HepG2 (cell line): ENCODE measurements around the gene TOR4A. TPM values are rescaled to one million over a fixed set of nuclear protein-coding genes. Genes with fewer than 3 reads are reported as not detected.

Source experiments
- ATF7 ChIP-seq, 2 experiments: fragments of 450-650 bp in 1 of 2; sonication (generic) in 1 of 2; formaldehyde crosslinking in 1 of 2; IDR thresholded peaks; 2 replicates each; pipeline versions ENCODE4 v1.4.0 to v1.6.1; 2016 to 2020; ENCODE audit warnings: antibody characterized with exemption in 1 of 2, mild to moderate bottlenecking in 1 of 2, missing genetic modification reagents in 1 of 2
- CBFB ChIP-seq: sonication (generic); formaldehyde crosslinking; IDR thresholded peaks from 2 replicates; pipeline ENCODE4 v1.4.0; 2020; ENCODE audit warnings: missing genetic modification reagents
- ELF4 ChIP-seq: sonication (generic); formaldehyde crosslinking; IDR thresholded peaks from 2 replicates; pipeline ENCODE4 v1.5.0; 2020; ENCODE audit warnings: missing genetic modification reagents, mild to moderate bottlenecking, moderate library complexity, borderline replicate concordance
- EP300 ChIP-seq, 3 experiments: sonication (generic) in 1 of 3; formaldehyde crosslinking in 1 of 3; IDR thresholded peaks; 2 replicates each; pipeline versions ENCODE4 v1.5.1 to v1.6.1; 2011 to 2020; ENCODE audit warnings: low read depth in 2 of 3, low read length in 2 of 3, borderline replicate concordance in 1 of 3, improper control_type of control experiment in 1 of 3, mild to moderate bottlenecking in 1 of 3, missing genetic modification reagents in 1 of 3, moderate library complexity in 1 of 3
- HDAC6 ChIP-seq: fragments of 200-600 bp; sonication (generic); IDR thresholded peaks from 2 replicates; pipeline ENCODE4 v1.7.0; 2017; ENCODE audit warnings: mild to moderate bottlenecking, antibody characterized with exemption, low read length, low read depth
- JUN ChIP-seq: sonication (generic); formaldehyde crosslinking; IDR thresholded peaks from 2 replicates; pipeline ENCODE4 v1.4.0; 2020; ENCODE audit warnings: mild to moderate bottlenecking, missing genetic modification reagents
- KAT7 ChIP-seq: IDR thresholded peaks from 2 replicates; pipeline ENCODE4 v1.6.1; 2018; ENCODE audit warnings: borderline replicate concordance, missing compliant biosample characterization
- KDM4B ChIP-seq: sonication (generic); formaldehyde crosslinking; IDR thresholded peaks from 2 replicates; pipeline ENCODE4 v1.4.0; 2020; ENCODE audit warnings: missing genetic modification reagents
- KLF12 ChIP-seq: sonication (generic); formaldehyde crosslinking; IDR thresholded peaks from 2 replicates; pipeline ENCODE4 v1.4.0; 2020; ENCODE audit warnings: missing genetic modification reagents, borderline replicate concordance
- KLF13 ChIP-seq: sonication (generic); formaldehyde crosslinking; IDR thresholded peaks from 2 replicates; pipeline ENCODE4 v1.4.0; 2020; ENCODE audit warnings: mild to moderate bottlenecking, missing genetic modification reagents
- MTA3 ChIP-seq: sonication (generic); formaldehyde crosslinking; IDR thresholded peaks from 2 replicates; pipeline ENCODE4 v1.4.0; 2020; ENCODE audit warnings: missing genetic modification reagents
- MTF2 ChIP-seq: sonication (generic); formaldehyde crosslinking; IDR thresholded peaks from 2 replicates; pipeline ENCODE4 v1.5.0; 2020; ENCODE audit warnings: missing genetic modification reagents, borderline replicate concordance
- PLSCR1 ChIP-seq: sonication (generic); formaldehyde crosslinking; IDR thresholded peaks from 2 replicates; pipeline ENCODE4 v1.5.0; 2020; ENCODE audit warnings: missing genetic modification reagents, mild to moderate bottlenecking, borderline replicate concordance
- SIN3B ChIP-seq: fragments of 150-350 bp; IDR thresholded peaks from 2 replicates; pipeline ENCODE4 v1.6.1; 2014; ENCODE audit warnings: low read length
- SKI ChIP-seq: fragments of 450-650 bp; IDR thresholded peaks from one replicate; pipeline ENCODE4 v1.6.1; 2018; ENCODE audit warnings: mild to moderate bottlenecking; ENCODE audit not compliant: partially characterized antibody
- SRY ChIP-seq: sonication (generic); formaldehyde crosslinking; IDR thresholded peaks from 2 replicates; pipeline ENCODE4 v1.8.0; 2022; ENCODE audit warnings: mild to moderate bottlenecking, missing genetic modification reagents
- ZEB1 ChIP-seq: IDR thresholded peaks from 2 replicates; pipeline ENCODE4 v1.6.1; 2012; ENCODE audit warnings: mild to moderate bottlenecking, low read depth, inconsistent platforms; ENCODE audit not compliant: insufficient replicate concordance
- ZGPAT ChIP-seq: IDR thresholded peaks from 2 replicates; pipeline ENCODE4 v1.6.1; 2016; ENCODE audit warnings: mild to moderate bottlenecking
- ZNF260 ChIP-seq: sonication (generic); formaldehyde crosslinking; IDR thresholded peaks from 2 replicates; pipeline ENCODE4 v1.4.0; 2020; ENCODE audit warnings: missing genetic modification reagents, low read depth, mild to moderate bottlenecking, borderline replicate concordance
- ZNF292 ChIP-seq: sonication (generic); formaldehyde crosslinking; IDR thresholded peaks from 2 replicates; pipeline ENCODE4 v1.8.1; 2022; ENCODE audit warnings: mild to moderate bottlenecking, low read depth, missing genetic modification reagents, borderline replicate concordance
- ZNF577 ChIP-seq: sonication (generic); formaldehyde crosslinking; IDR thresholded peaks from 2 replicates; pipeline ENCODE4 v1.4.0; 2020; ENCODE audit warnings: mild to moderate bottlenecking, low read depth, missing genetic modification reagents, borderline replicate concordance
- ZNF660 ChIP-seq: sonication (generic); formaldehyde crosslinking; IDR thresholded peaks from 2 replicates; pipeline ENCODE4 v1.5.1; 2020; ENCODE audit warnings: mild to moderate bottlenecking, low read depth, missing genetic modification reagents, borderline replicate concordance
- polyA plus RNA-seq, 8 experiments: library from polyadenylated mRNA; depleted of rRNA in 3 of 8; stranded (reverse) in 7 of 8; unstranded in 1 of 8; fragments of >200 nt; fragmentation: Illumina TruSeq in 4 of 8; extraction: Trizol in 4 of 8; gene quantifications; 2 replicates each; pipeline versions ENCODE4 v1.2.1 to v1.2.3, GENCODE V29; 2011 to 2016; ENCODE audit warnings: low read depth in 4 of 8, missing spikeins in 1 of 8, mixed read lengths in 1 of 8; ENCODE audit not compliant: insufficient read depth in 1 of 8
- total RNA-seq, 5 experiments: library from RNA; depleted of rRNA; stranded (reverse); fragments of >200 nt; fragmentation: Illumina TruSeq; extraction: Trizol; gene quantifications; 2 replicates each; pipeline ENCODE4 v1.2.3, GENCODE V29; 2016; ENCODE audit warnings: low read depth in 1 of 5
- TF ChIP-seq, protein P1 (sequence below): IDR thresholded peaks from 2 replicates; pipeline ENCODE4 v1.4.0; 2020; ENCODE audit warnings: mild to moderate bottlenecking, missing genetic modification reagents

The TOR4A gene
- total and polyA plus RNA-seq, 2 of the 13 experiments (the other 11 are each of a cell fraction or from before 2014, with no cell fraction given): 11.1 to 14.2 TPM

DNA sequence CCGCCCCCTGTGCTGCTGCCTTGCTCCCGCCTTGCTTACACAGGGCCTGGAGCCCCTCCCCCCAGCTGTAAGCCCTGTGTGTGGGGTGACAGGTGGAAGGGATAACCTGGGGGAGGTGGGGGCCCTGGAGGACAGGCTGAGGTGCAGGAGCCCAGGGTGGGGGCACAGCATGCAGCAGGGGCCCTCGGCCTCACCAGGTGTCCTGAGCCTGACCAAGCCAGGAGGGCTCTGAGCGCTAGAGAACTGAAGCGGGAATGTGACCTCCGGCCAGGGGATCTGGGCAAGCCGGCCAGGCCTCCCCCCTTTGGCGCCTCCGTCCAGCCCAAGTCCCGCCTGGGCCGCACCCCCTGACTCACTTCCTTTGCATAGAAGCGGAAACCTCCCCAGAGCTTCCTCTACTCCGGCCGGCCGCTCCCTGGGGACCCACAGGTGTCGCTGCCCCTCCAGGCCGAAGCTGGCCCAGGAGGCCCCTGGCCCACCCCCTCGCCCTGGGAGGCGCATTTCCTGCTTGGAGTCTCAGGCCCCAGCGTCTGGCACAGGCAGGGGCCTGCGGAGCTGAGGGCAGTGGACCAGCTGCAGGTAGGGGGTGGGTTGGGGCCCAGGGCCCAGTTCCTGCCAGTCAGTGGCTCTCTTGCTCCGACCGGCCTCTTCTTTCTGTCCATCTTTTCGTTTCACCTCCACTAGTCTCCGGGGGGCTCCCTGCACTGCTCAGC is at the start of gene TOR4A (continued):
- TF ChIP-seq ZGPAT (peak; percentile 86), ZNF260 (CRISPR knock-in tag) (no peak), HDAC6 (no peak), ATF7 (IDR thresholded peaks at IDR 0.05) (no peak), ATF7 (CRISPR knock-in tag; IDR thresholded peaks at IDR 0.05) (no peak), ZEB1 (peak; percentile 73), SIN3B (no peak), SKI (peak; percentile 40), KLF13 (CRISPR knock-in tag) (0 out of 2 replicates have a peak, but pooled peaks have one; percentile 34), JUN (CRISPR knock-in tag) (no peak), ZNF577 (CRISPR knock-in tag) (no peak), ELF4 (CRISPR knock-in tag) (peak; percentile 78; the same call in 1 of the 2 replicates), ZNF292 (CRISPR knock-in tag) (peak; percentile 64; the same call in 1 of the 2 replicates), PLSCR1 (CRISPR knock-in tag) (no peak), KAT7 (peak; percentile 68; the same call in 1 of the 2 replicates), SRY (no peak), EP300 (IDR thresholded peaks at IDR 0.05; ENCODE audit: low read depth in 2 of 2, low read length in 2 of 2) (peak; percentile 20 to 39; a peak in 2 of 4 replicates), EP300 (CRISPR knock-in tag; IDR thresholded peaks at IDR 0.05; ENCODE audit: borderline replicate concordance) (no peak; the same call in none of the 2 replicates), KDM4B (CRISPR knock-in tag) (peak; percentile 10; the same call in 1 of the 2 replicates), MTA3 (CRISPR knock-in tag) (no peak), MTF2 (CRISPR knock-in tag) (peak; percentile 66; the same call in 1 of the 2 replicates), KLF12 (peak; percentile 70), ZNF660 (CRISPR knock-in tag) (no peak), CBFB (CRISPR knock-in tag) (peak; percentile 56)
- TF ChIP-seq, protein P1, sequence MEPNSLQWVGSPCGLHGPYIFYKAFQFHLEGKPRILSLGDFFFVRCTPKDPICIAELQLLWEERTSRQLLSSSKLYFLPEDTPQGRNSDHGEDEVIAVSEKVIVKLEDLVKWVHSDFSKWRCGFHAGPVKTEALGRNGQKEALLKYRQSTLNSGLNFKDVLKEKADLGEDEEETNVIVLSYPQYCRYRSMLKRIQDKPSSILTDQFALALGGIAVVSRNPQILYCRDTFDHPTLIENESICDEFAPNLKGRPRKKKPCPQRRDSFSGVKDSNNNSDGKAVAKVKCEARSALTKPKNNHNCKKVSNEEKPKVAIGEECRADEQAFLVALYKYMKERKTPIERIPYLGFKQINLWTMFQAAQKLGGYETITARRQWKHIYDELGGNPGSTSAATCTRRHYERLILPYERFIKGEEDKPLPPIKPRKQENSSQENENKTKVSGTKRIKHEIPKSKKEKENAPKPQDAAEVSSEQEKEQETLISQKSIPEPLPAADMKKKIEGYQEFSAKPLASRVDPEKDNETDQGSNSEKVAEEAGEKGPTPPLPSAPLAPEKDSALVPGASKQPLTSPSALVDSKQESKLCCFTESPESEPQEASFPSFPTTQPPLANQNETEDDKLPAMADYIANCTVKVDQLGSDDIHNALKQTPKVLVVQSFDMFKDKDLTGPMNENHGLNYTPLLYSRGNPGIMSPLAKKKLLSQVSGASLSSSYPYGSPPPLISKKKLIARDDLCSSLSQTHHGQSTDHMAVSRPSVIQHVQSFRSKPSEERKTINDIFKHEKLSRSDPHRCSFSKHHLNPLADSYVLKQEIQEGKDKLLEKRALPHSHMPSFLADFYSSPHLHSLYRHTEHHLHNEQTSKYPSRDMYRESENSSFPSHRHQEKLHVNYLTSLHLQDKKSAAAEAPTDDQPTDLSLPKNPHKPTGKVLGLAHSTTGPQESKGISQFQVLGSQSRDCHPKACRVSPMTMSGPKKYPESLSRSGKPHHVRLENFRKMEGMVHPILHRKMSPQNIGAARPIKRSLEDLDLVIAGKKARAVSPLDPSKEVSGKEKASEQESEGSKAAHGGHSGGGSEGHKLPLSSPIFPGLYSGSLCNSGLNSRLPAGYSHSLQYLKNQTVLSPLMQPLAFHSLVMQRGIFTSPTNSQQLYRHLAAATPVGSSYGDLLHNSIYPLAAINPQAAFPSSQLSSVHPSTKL (CRISPR knock-in tag): peak; percentile 63
